ENCODE data around the gene PRSS38. TPM values are rescaled to one million over a fixed set of nuclear protein-coding genes. Genes with fewer than 3 reads are reported as not detected.

PRSS38 gene
- total RNA-seq, 1 experiment from 2014 or later, result not detected

DNA sequence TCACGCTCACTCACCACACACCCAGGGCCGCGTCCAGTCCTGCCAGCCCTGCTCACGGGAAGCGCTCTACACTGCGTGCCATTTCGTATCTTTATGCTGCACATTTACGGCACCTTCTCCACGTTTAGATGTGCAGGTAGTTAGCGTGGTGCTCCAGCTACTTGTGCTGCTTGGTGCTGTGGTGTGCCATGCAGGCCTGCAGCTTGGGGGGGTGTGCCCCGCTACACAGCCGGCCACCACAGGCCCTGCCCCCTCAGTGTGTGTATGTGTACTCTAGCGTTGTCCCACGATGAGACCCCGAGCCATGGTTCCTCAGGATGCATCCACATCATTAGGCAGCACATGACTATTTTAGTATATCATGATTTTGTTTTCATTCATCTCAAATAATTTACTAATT lies 41.9 kb upstream of the PRSS38 start (continued):
- TF ChIP-seq REST (IDR thresholded peaks at IDR 0.05; ENCODE audit: low read depth) (no peak), CBX3 (IDR thresholded peaks at IDR 0.05; ENCODE audit: low read depth) (no peak), SRF (IDR thresholded peaks at IDR 0.05; ENCODE audit: low read depth) (no peak)

- H4K20me1 ChIP-seq (ENCODE audit: insufficient read depth), result no peaks in the 10 kb centered on the region
- H3K4me2 ChIP-seq (ENCODE audit: low read length), result no peak overlapping the region
- H3K36me3 ChIP-seq (ENCODE audit: control insufficient read depth in 1 of 2, insufficient read depth in 2 of 2, low read length in 2 of 2), result no peaks in the 10 kb centered on the region
- no peaks in the 10 kb centered on the region for H3K9me3 ChIP-seq (ENCODE audit: control insufficient read depth in 1 of 2, insufficient read depth in 1 of 2, low read depth in 1 of 2, low read length in 2 of 2)
- no peaks in the 10 kb centered on the region for H3K27me3 ChIP-seq (ENCODE audit: insufficient read depth, low read length)
- DNase-seq (ENCODE audit: low read depth, low spot score) (no peak), ATAC-seq (no peak)
- BruUV-seq (replicated peaks), result no TSS peak
- POLR2A ChIA-PET, result no interaction called here
- no peak overlapping the region for H3K9ac ChIP-seq (ENCODE audit: low read length)
- H2AFZ ChIP-seq (ENCODE audit: low read depth, low read length, poor library complexity, severe bottlenecking), result no peak overlapping the region
- no peak overlapping the region for H3K27ac ChIP-seq (ENCODE audit: low read depth, low read length)
- no peaks in the 10 kb centered on the region for H3K9me2 ChIP-seq (ENCODE audit: insufficient read depth)
- no peak overlapping the region for H3K4me3 ChIP-seq (replicated peaks in 1 of 2; ENCODE audit: low read depth in 1 of 2, low read length in 2 of 2)
- intact Hi-C loops (cut with micrococcal nuclease), result no loop called here
- no peaks in the 10 kb centered on the region for H3K4me1 ChIP-seq (ENCODE audit: control insufficient read depth in 1 of 2, insufficient read depth in 2 of 2, low read length in 2 of 2)
- RAD21 ChIA-PET (ENCODE audit: low non-redundant PET in 1 of 2, low total read pairs in 2 of 2, uncharacterized antibody in 2 of 2, unreplicated experiment in 2 of 2), result no interaction called here
- CTCF ChIA-PET, result no interaction called here
- H3K79me2 ChIP-seq (ENCODE audit: insufficient read depth, low read length), result no peaks in the 10 kb centered on the region
- TF ChIP-seq YY1 (IDR thresholded peaks at IDR 0.05; ENCODE audit: extremely low read depth, insufficient replicate concordance, low read depth, low read length) (no peak), SRF (IDR thresholded peaks at IDR 0.05; ENCODE audit: low read depth) (no peak), ZFX (IDR thresholded peaks at IDR 0.05) (no peak), POLR2AphosphoS5 (IDR thresholded peaks at IDR 0.05; ENCODE audit: low read depth, low read length) (no peak), EZH2 (IDR thresholded peaks at IDR 0.05) (no peak), CBX3 (IDR thresholded peaks at IDR 0.05; ENCODE audit: low read depth) (no peak), FOSL1 (IDR thresholded peaks at IDR 0.05; ENCODE audit: low read depth) (no peak), TCF7L2 (IDR thresholded peaks at IDR 0.05; ENCODE audit: borderline replicate concordance, extremely low read depth, insufficient read depth, insufficient read length) (no peak), SP1 (IDR thresholded peaks at IDR 0.05; ENCODE audit: low read depth) (no peak), JUND (IDR thresholded peaks at IDR 0.05) (no peak), EZH2phosphoT487 (IDR thresholded peaks at IDR 0.05; ENCODE audit: borderline replicate concordance) (no peak), ZNF274 (IDR thresholded peaks at IDR 0.05; ENCODE audit: low read depth, low read length) (no peak), POLR2A (IDR thresholded peaks at IDR 0.05; ENCODE audit: borderline replicate concordance, extremely low read depth, insufficient read depth, insufficient read length) (no peak), ELF1 (IDR thresholded peaks at IDR 0.05; ENCODE audit: borderline replicate concordance, low read depth) (no peak), CEBPB (IDR thresholded peaks at IDR 0.05; ENCODE audit: low read depth) (no peak)
- TF ChIP-seq, protein P1, sequence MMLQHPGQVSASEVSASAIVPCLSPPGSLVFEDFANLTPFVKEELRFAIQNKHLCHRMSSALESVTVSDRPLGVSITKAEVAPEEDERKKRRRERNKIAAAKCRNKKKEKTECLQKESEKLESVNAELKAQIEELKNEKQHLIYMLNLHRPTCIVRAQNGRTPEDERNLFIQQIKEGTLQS (IDR thresholded peaks at IDR 0.05), result no peak
- TF ChIP-seq, protein P2, sequence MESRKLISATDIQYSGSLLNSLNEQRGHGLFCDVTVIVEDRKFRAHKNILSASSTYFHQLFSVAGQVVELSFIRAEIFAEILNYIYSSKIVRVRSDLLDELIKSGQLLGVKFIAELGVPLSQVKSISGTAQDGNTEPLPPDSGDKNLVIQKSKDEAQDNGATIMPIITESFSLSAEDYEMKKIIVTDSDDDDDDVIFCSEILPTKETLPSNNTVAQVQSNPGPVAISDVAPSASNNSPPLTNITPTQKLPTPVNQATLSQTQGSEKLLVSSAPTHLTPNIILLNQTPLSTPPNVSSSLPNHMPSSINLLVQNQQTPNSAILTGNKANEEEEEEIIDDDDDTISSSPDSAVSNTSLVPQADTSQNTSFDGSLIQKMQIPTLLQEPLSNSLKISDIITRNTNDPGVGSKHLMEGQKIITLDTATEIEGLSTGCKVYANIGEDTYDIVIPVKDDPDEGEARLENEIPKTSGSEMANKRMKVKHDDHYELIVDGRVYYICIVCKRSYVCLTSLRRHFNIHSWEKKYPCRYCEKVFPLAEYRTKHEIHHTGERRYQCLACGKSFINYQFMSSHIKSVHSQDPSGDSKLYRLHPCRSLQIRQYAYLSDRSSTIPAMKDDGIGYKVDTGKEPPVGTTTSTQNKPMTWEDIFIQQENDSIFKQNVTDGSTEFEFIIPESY (IDR thresholded peaks at IDR 0.05; ENCODE audit: extremely low read depth, insufficient replicate concordance, low read length), result no peak
- TF ChIP-seq, protein P3, sequence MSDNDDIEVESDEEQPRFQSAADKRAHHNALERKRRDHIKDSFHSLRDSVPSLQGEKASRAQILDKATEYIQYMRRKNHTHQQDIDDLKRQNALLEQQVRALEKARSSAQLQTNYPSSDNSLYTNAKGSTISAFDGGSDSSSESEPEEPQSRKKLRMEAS (IDR thresholded peaks at IDR 0.05), result no peak
Observed at GRCh38 chr1:227774051-227774731, 41.3 kb upstream of the PRSS38 start.
